CD4-positive, alpha-beta T cell (primary cell): ENCODE results near the gene CHKA. TPM values are rescaled to one million over a fixed set of nuclear protein-coding genes. Genes with fewer than 3 reads are reported as not detected.
A peak's percentile ranks its signal among the peaks of the same experiment; 100 is the strongest.

ENCODE experiments used
- ATAC-seq: fragments of 200-7000 bp; cut with Tn5 transposase; one replicate; pipeline ENCODE4 v1.10.0; 2022; ENCODE audit warnings: mild to moderate bottlenecking; ENCODE audit not compliant: poor library complexity
- CTCF ChIA-PET: fragments of 350-600 bp; sonication (Branson Sonifier 250); formaldehyde crosslinking; loops from one replicate; lab custom pipeline; 2021; ENCODE audit warnings: antibody characterized with exemption, inconsistent platforms; lab: Charles Lee
- POLR2A ChIA-PET: fragments of 350-600 bp; sonication (Branson Sonifier 250); formaldehyde crosslinking; loops from one replicate; lab custom pipeline; 2021; ENCODE audit warnings: antibody characterized with exemption, inconsistent platforms; lab: Charles Lee
- DNase-seq, 14 experiments: peaks; one replicate each; pipeline ENCODE4 v3.0.0-alpha.2; 2013 to 2020; ENCODE audit warnings: mixed read lengths in 2 of 14
- H3K27ac ChIP-seq, 2 donors: one replicate each; pipeline versions ENCODE4 v1.5.1 to v1.7.0; 2013; ENCODE audit warnings: low read length in 2 of 2, low read depth in 1 of 2, mild to moderate bottlenecking in 1 of 2
- H3K27me3 ChIP-seq, 2 experiments: 1 replicate in 1 of 2; 2 replicates in 1 of 2; pipeline versions ENCODE4 v1.6.1 to v1.7.0; 2013; ENCODE audit warnings: low read length in 2 of 2, control low read depth in 1 of 2, mild to moderate bottlenecking in 1 of 2, moderate library complexity in 1 of 2; ENCODE audit not compliant: insufficient read depth in 2 of 2, control insufficient read depth in 1 of 2
- H3K36me3 ChIP-seq: one replicate; pipeline ENCODE4 v1.6.1; 2013; ENCODE audit warnings: low read length, control low read depth; ENCODE audit not compliant: insufficient read depth
- H3K4me1 ChIP-seq: one replicate; pipeline ENCODE4 v1.6.1; 2013; ENCODE audit warnings: low read length, control low read depth; ENCODE audit not compliant: insufficient read depth
- H3K4me3 ChIP-seq: one replicate; pipeline ENCODE4 v1.5.1; 2013; ENCODE audit warnings: mild to moderate bottlenecking, low read length, moderate library complexity
- H3K9me3 ChIP-seq, 2 experiments: 1 replicate in 1 of 2; 2 replicates in 1 of 2; pipeline versions ENCODE4 v1.6.1 to v1.7.0; 2013; ENCODE audit warnings: low read length in 2 of 2, mild to moderate bottlenecking in 2 of 2, control low read depth in 1 of 2, moderate library complexity in 1 of 2; ENCODE audit not compliant: control insufficient read depth in 1 of 2, insufficient read depth in 1 of 2
- H3K27ac Mint-ChIP-seq: one replicate; pipeline ENCODE4 v1.8.0; 2020; ENCODE audit warnings: mixed read lengths
- H3K27me3 Mint-ChIP-seq: one replicate; pipeline ENCODE4 v1.8.0; 2021; ENCODE audit warnings: mixed read lengths
- H3K36me3 Mint-ChIP-seq: one replicate; pipeline ENCODE4 v1.8.0; 2021; ENCODE audit warnings: low read depth, mixed read lengths
- H3K4me1 Mint-ChIP-seq: one replicate; pipeline ENCODE4 v1.8.0; 2021; ENCODE audit warnings: low read depth, mixed read lengths
- H3K4me3 Mint-ChIP-seq: one replicate; pipeline ENCODE4 v1.8.0; 2020; ENCODE audit warnings: mild to moderate bottlenecking, mixed read lengths
- H3K9me3 Mint-ChIP-seq: one replicate; pipeline ENCODE4 v1.8.0; 2020; ENCODE audit warnings: mixed read lengths
- CTCF ChIP-seq: fragments of 200-600 bp; IDR thresholded peaks from one replicate; pipeline ENCODE4 v1.8.0; 2022; ENCODE audit warnings: antibody characterized with exemption, mild to moderate bottlenecking
- intact Hi-C, 2 experiments: fragments of 100-400 bp; cut with DNase I in 1 of 2; cut with micrococcal nuclease in 1 of 2; formaldehyde crosslinking; loops; one replicate each; pipeline versions ENCODE4 v1.15.1 to v1.9.0; 2023 to 2025; cut with DNase I, micrococcal nuclease
- total RNA-seq, 174 experiments: library from RNA in 2 of 174; stranded (reverse) in 2 of 174; gene quantifications; one replicate each; pipeline ENCODE4 v1.2.3 and lab custom pipeline; 2021 to 2026

The CHKA gene
- total RNA-seq, 2 experiments from 2014 or later, result 30.1 to 31.4 TPM

GRCh38 chr11:68052137-68052873 lies 68.9 kb downstream of the CHKA start:
- Mint-ChIP-seq H3K27ac (peak overlapping the region; percentile 18), H3K4me1 (no peaks in the 10 kb centered on the region), H3K9me3 (no peaks in the 10 kb centered on the region), H3K36me3 (peaks cover 20% of the 10 kb centered on the region), H3K27me3 (no peaks in the 10 kb centered on the region), H3K4me3 (no peak overlapping the region)
- intact Hi-C loops, result no loop called here
- TF ChIP-seq CTCF, result no peak
- no peaks in the 10 kb centered on the region for H3K27me3 ChIP-seq
- ATAC-seq (peak; percentile 19), DNase-seq (no peak)
- peaks cover 50% of the 10 kb centered on the region for H3K36me3 ChIP-seq
- H3K4me1 ChIP-seq, result no peaks in the 10 kb centered on the region
- CTCF ChIA-PET, result no interaction called here
- H3K9me3 ChIP-seq, result no peaks in the 10 kb centered on the region
- POLR2A ChIA-PET, result no interaction called here
- H3K27ac ChIP-seq, result no peak overlapping the region
- H3K4me3 ChIP-seq, result no peak overlapping the region

GRCh38 chr11:68051191-68052136 lies 69.7 kb downstream of the CHKA start:
- no peak for TF ChIP-seq CTCF
- Mint-ChIP-seq H3K9me3 (no peaks in the 10 kb centered on the region), H3K4me1 (no peaks in the 10 kb centered on the region), H3K27ac (peak overlapping the region; percentile 18), H3K27me3 (no peaks in the 10 kb centered on the region), H3K36me3 (peaks cover 20% of the 10 kb centered on the region), H3K4me3 (no peak overlapping the region)
- peaks cover 55% of the 10 kb centered on the region for H3K36me3 ChIP-seq
- ChIA-PET POLR2A (interaction anchor here (1.4 kb wide), 1 partner anchor 12 kb away, joined by 3 read pairs; no protein-coding TSS in a partner anchor), CTCF (no interaction called here)
- no peaks in the 10 kb centered on the region for H3K9me3 ChIP-seq
- no peak overlapping the region for H3K27ac ChIP-seq
- no peaks in the 10 kb centered on the region for H3K27me3 ChIP-seq
- no peak overlapping the region for H3K4me3 ChIP-seq
- H3K4me1 ChIP-seq, result no peaks in the 10 kb centered on the region
- ATAC-seq (no peak), DNase-seq (no peak)
- intact Hi-C loops, result no loop called here

GRCh38 chr11:68050371-68050841 lies 70.8 kb downstream of the CHKA start:
- no peak overlapping the region for H3K4me3 ChIP-seq
- ChIA-PET CTCF (no interaction called here), POLR2A (interaction anchor here (1.4 kb wide), 1 partner anchor 11 kb away, joined by 3 read pairs; no protein-coding TSS in a partner anchor)
- DNase-seq, result peak in 1 of 14 experiments; percentile 27
- Mint-ChIP-seq H3K36me3 (peaks cover 29% of the 10 kb centered on the region), H3K27ac (no peak overlapping the region), H3K27me3 (no peaks in the 10 kb centered on the region), H3K4me1 (no peaks in the 10 kb centered on the region), H3K9me3 (no peaks in the 10 kb centered on the region), H3K4me3 (no peak overlapping the region)
- no peaks in the 10 kb centered on the region for H3K4me1 ChIP-seq
- no peaks in the 10 kb centered on the region for H3K9me3 ChIP-seq
- no peak overlapping the region for H3K27ac ChIP-seq
- H3K27me3 ChIP-seq, result no peaks in the 10 kb centered on the region
- TF ChIP-seq CTCF, result no peak
- intact Hi-C loops, result no loop called here
- no peak for ATAC-seq
- peaks cover 63% of the 10 kb centered on the region for H3K36me3 ChIP-seq
